Right lobe of liver (tissue), 4 donors: ENCODE data around the gene MAGEF1.

Source experiments
- POLR2A ChIP-seq: fragments of 450-650 bp; IDR thresholded peaks from one replicate; pipeline ENCODE4 v1.6.1; 2017; ENCODE audit warnings: antibody characterized with exemption, mild to moderate bottlenecking
- TF ChIP-seq, protein P1 (sequence below), 4 donors: fragments of 200-600 bp in 3 of 4; fragments of 450-650 bp in 1 of 4; IDR thresholded peaks; one replicate each; pipeline versions ENCODE4 v1.5.1 to v1.8.0; 2016 to 2022; ENCODE audit warnings: antibody characterized with exemption in 4 of 4, mild to moderate bottlenecking in 2 of 4
- donor health status: DM: no; HTN: no; CAD: no.
- donor health status: DM: no; HTN: no; CAD: no.
- donor health status: DM: no; HTN: yes; CAD: no.

GRCh38 chr3:184760337-184761074 lies 48.6 kb upstream of the MAGEF1 start:
- TF ChIP-seq, protein P1, sequence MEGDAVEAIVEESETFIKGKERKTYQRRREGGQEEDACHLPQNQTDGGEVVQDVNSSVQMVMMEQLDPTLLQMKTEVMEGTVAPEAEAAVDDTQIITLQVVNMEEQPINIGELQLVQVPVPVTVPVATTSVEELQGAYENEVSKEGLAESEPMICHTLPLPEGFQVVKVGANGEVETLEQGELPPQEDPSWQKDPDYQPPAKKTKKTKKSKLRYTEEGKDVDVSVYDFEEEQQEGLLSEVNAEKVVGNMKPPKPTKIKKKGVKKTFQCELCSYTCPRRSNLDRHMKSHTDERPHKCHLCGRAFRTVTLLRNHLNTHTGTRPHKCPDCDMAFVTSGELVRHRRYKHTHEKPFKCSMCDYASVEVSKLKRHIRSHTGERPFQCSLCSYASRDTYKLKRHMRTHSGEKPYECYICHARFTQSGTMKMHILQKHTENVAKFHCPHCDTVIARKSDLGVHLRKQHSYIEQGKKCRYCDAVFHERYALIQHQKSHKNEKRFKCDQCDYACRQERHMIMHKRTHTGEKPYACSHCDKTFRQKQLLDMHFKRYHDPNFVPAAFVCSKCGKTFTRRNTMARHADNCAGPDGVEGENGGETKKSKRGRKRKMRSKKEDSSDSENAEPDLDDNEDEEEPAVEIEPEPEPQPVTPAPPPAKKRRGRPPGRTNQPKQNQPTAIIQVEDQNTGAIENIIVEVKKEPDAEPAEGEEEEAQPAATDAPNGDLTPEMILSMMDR (IDR thresholded peaks at IDR 0.05): no peak
- TF ChIP-seq POLR2A: no peak
